Measurements from ENCODE around the gene COPG2. TPM values are rescaled to one million over a fixed set of nuclear protein-coding genes. Genes with fewer than 3 reads are reported as not detected.

The COPG2 gene
- total RNA-seq, 1 donor from 2014 or later = 16.9 TPM

- no peak for ATAC-seq
- Histone ChIP-seq H3K4me3 (no peak overlapping the region), H3K36me3 (peaks cover 5% of the 10 kb centered on the region), H3K9me3 (no peaks in the 10 kb centered on the region), H3K4me1 (no peaks in the 10 kb centered on the region), H3K27ac (no peak overlapping the region), H3K27me3 (ENCODE audit: low read depth) (no peaks in the 10 kb centered on the region)
- TF ChIP-seq, protein P1, sequence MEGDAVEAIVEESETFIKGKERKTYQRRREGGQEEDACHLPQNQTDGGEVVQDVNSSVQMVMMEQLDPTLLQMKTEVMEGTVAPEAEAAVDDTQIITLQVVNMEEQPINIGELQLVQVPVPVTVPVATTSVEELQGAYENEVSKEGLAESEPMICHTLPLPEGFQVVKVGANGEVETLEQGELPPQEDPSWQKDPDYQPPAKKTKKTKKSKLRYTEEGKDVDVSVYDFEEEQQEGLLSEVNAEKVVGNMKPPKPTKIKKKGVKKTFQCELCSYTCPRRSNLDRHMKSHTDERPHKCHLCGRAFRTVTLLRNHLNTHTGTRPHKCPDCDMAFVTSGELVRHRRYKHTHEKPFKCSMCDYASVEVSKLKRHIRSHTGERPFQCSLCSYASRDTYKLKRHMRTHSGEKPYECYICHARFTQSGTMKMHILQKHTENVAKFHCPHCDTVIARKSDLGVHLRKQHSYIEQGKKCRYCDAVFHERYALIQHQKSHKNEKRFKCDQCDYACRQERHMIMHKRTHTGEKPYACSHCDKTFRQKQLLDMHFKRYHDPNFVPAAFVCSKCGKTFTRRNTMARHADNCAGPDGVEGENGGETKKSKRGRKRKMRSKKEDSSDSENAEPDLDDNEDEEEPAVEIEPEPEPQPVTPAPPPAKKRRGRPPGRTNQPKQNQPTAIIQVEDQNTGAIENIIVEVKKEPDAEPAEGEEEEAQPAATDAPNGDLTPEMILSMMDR (IDR thresholded peaks at IDR 0.05) = no peak
- DNase-seq = no peak
- intact Hi-C loops (cut with DNase I) = no loop called here
These were observed 27.5 kb downstream of the COPG2 start for GRCh38 chr7:130641040-130641439.

- H3K27me3 ChIP-seq (ENCODE audit: low read depth) = no peaks in the 10 kb centered on the region
- H3K4me1 ChIP-seq = no peaks in the 10 kb centered on the region
- no peaks in the 10 kb centered on the region for H3K9me3 ChIP-seq
- TF ChIP-seq, protein P1 (IDR thresholded peaks at IDR 0.05) = no peak
- peaks cover 5% of the 10 kb centered on the region for H3K36me3 ChIP-seq
- H3K4me3 ChIP-seq = no peak overlapping the region
- no peak for ATAC-seq
- DNase-seq = no peak
- intact Hi-C loops (cut with DNase I) = no loop called here
- H3K27ac ChIP-seq = no peak overlapping the region
These were observed 29.2 kb downstream of the COPG2 start for GRCh38 chr7:130639388-130639787.

- TF ChIP-seq, protein P1 (IDR thresholded peaks at IDR 0.05) = no peak
- intact Hi-C loops (cut with DNase I) = no loop called here
These were observed 36.4 kb downstream of the COPG2 start for GRCh38 chr7:130632111-130632510.

GRCh38 chr7:130628901-130629300 is 39.6 kb downstream of the COPG2 start:
- no peaks in the 10 kb centered on the region for H3K27me3 ChIP-seq (ENCODE audit: low read depth)
- H3K27ac ChIP-seq = no peak overlapping the region
- DNase-seq (no peak), ATAC-seq (no peak)
- no peaks in the 10 kb centered on the region for H3K4me1 ChIP-seq
- H3K9me3 ChIP-seq = peaks cover 30% of the 10 kb centered on the region
- no peak overlapping the region for H3K4me3 ChIP-seq
- intact Hi-C loops (cut with DNase I) = no loop called here
- no peaks in the 10 kb centered on the region for H3K36me3 ChIP-seq
- TF ChIP-seq, protein P1 (IDR thresholded peaks at IDR 0.05) = no peak

More at GRCh38 chr7:130632111-130632510, 36.4 kb downstream of the COPG2 start:
- H3K27ac ChIP-seq = no peak overlapping the region
- no peaks in the 10 kb centered on the region for H3K36me3 ChIP-seq
- no peak for DNase-seq
- H3K4me1 ChIP-seq = no peaks in the 10 kb centered on the region
- ATAC-seq = no peak
- H3K4me3 ChIP-seq = no peak overlapping the region
- peaks cover 24% of the 10 kb centered on the region for H3K9me3 ChIP-seq
- no peaks in the 10 kb centered on the region for H3K27me3 ChIP-seq (ENCODE audit: low read depth)

- no peak for ATAC-seq
- H3K4me3 ChIP-seq = no peak overlapping the region
- no peak overlapping the region for H3K27ac ChIP-seq
- DNase-seq = no peak
- H3K9me3 ChIP-seq = peaks cover 30% of the 10 kb centered on the region
- no peaks in the 10 kb centered on the region for H3K4me1 ChIP-seq
- H3K27me3 ChIP-seq (ENCODE audit: low read depth) = no peaks in the 10 kb centered on the region
- no peaks in the 10 kb centered on the region for H3K36me3 ChIP-seq
- intact Hi-C loops (cut with DNase I) = no loop called here
- TF ChIP-seq, protein P1 (IDR thresholded peaks at IDR 0.05) = no peak
These were observed 40.8 kb downstream of the COPG2 start for GRCh38 chr7:130627775-130628174.

GRCh38 chr7:130622866-130623265 is 45.7 kb downstream of the COPG2 start:
- no peaks in the 10 kb centered on the region for H3K4me1 ChIP-seq
- ATAC-seq = no peak

More at GRCh38 chr7:130622866-130623265, 45.7 kb downstream of the COPG2 start:
- TF ChIP-seq, protein P1 (IDR thresholded peaks at IDR 0.05) = no peak
- Histone ChIP-seq H3K36me3 (no peaks in the 10 kb centered on the region), H3K27me3 (ENCODE audit: low read depth) (no peaks in the 10 kb centered on the region), H3K9me3 (peaks cover 6% of the 10 kb centered on the region), H3K4me3 (no peak overlapping the region), H3K27ac (no peak overlapping the region)
- intact Hi-C loops (cut with DNase I) = no loop called here
- DNase-seq = no peak

Measured in lower lobe of right lung (tissue), 2 donors.